ENCODE measurements around the gene CACNG3. TPM values are rescaled to one million over a fixed set of nuclear protein-coding genes. Genes with fewer than 3 reads are reported as not detected.

The CACNG3 gene
- total RNA-seq, 1 experiment from 2014 or later: not detected

GRCh38 chr16:24217461-24217860 lies 38.7 kb upstream of the CACNG3 start:
- H3K23ac ChIP-seq (ENCODE audit: insufficient read length, low read depth, low read length): no peak overlapping the region
- no peak overlapping the region for H2AFZ ChIP-seq (ENCODE audit: low read length)
- Mint-ChIP-seq H3K4me3 (no peak overlapping the region), H3K27ac (no peak overlapping the region), H3K36me3 (ENCODE audit: insufficient read depth in 1 of 3, low read depth in 3 of 3) (no peaks in the 10 kb centered on the region), H3K4me1 (peaks cover 17 to 29% of the 10 kb centered on the region in 2 experiments), H3K27me3 (ENCODE audit: low read depth) (peaks cover 1% of the 10 kb centered on the region; the same call in 1 of the 2 replicates), H3K9me3 (no peaks in the 10 kb centered on the region; a peak in 1 of 5 replicates)
- H3K56ac ChIP-seq (ENCODE audit: insufficient read length, low read depth, low read length): no peak overlapping the region
- no peaks in the 10 kb centered on the region for H3K4me1 ChIP-seq (ENCODE audit: insufficient read depth, low read length)
- no peak overlapping the region for H2BK12ac ChIP-seq (ENCODE audit: insufficient read length, low read depth, low read length)
- no peak overlapping the region for H4K5ac ChIP-seq (ENCODE audit: insufficient read length, low read depth, low read length)
- no peak overlapping the region for H2BK120ac ChIP-seq (ENCODE audit: low read depth, low read length, poor library complexity, severe bottlenecking)
- no peak overlapping the region for H4K91ac ChIP-seq (ENCODE audit: insufficient read length, low read depth, low read length)
- no peak overlapping the region for H3K27ac ChIP-seq (ENCODE audit: insufficient read length, low read depth, low read length)
- no peaks in the 10 kb centered on the region for H3K9me3 ChIP-seq (ENCODE audit: control insufficient read depth, low read depth, low read length)
- no peaks in the 10 kb centered on the region for H4K20me1 ChIP-seq (ENCODE audit: control insufficient read depth, insufficient read depth, insufficient read length)
- H2BK5ac ChIP-seq (ENCODE audit: insufficient read length, low read length): no peak overlapping the region
- H3K18ac ChIP-seq (ENCODE audit: insufficient read length, low read depth, low read length): no peak overlapping the region
- H2BK20ac ChIP-seq (ENCODE audit: low read depth, low read length, poor library complexity, severe bottlenecking): no peak overlapping the region
- no peaks in the 10 kb centered on the region for H3K23me2 ChIP-seq (ENCODE audit: insufficient read length, low read depth, low read length, poor library complexity, severe bottlenecking)
- H3K4me2 ChIP-seq (ENCODE audit: insufficient read depth, insufficient read length, low read length): no peak overlapping the region
- no peak overlapping the region for H4K8ac ChIP-seq (replicated peaks; ENCODE audit: insufficient read length, low read depth, low read length)
- H3T11ph ChIP-seq (ENCODE audit: low read length): no peak overlapping the region
- no peak overlapping the region for H2BK15ac ChIP-seq (ENCODE audit: low read depth, low read length)
- no peak overlapping the region for H3K14ac ChIP-seq (ENCODE audit: insufficient read depth, low read length)
- no peak overlapping the region for H2AK5ac ChIP-seq (ENCODE audit: insufficient read length, low read length)
- WGBS (ENCODE audit: extremely low coverage, insufficient read length, low lambda C conversion rate): no CpG with 5 or more reads among the region's 3 CpGs
- no peak overlapping the region for H3K9ac ChIP-seq (ENCODE audit: extremely low read depth, insufficient read length, low read length)
- no peaks in the 10 kb centered on the region for H3K79me1 ChIP-seq (ENCODE audit: insufficient read depth, low read depth, low read length, poor library complexity, severe bottlenecking)
- no peak for DNase-seq
- H3K27me3 ChIP-seq (ENCODE audit: insufficient read depth, low read length): no peaks in the 10 kb centered on the region
- no peak overlapping the region for H3K4ac ChIP-seq (ENCODE audit: low read depth, low read length)
- no peak for TF ChIP-seq CTCF (conservative IDR thresholded peaks at IDR 0.05)
- H3K79me2 ChIP-seq (ENCODE audit: insufficient read depth, low read length): no peaks in the 10 kb centered on the region
